ENCODE data around the gene ENTPD8. TPM values are rescaled to one million over a fixed set of nuclear protein-coding genes. Genes with fewer than 3 reads are reported as not detected.

Gene ENTPD8
- total RNA-seq, 2 experiments from 2014 or later, result not detected

DNA sequence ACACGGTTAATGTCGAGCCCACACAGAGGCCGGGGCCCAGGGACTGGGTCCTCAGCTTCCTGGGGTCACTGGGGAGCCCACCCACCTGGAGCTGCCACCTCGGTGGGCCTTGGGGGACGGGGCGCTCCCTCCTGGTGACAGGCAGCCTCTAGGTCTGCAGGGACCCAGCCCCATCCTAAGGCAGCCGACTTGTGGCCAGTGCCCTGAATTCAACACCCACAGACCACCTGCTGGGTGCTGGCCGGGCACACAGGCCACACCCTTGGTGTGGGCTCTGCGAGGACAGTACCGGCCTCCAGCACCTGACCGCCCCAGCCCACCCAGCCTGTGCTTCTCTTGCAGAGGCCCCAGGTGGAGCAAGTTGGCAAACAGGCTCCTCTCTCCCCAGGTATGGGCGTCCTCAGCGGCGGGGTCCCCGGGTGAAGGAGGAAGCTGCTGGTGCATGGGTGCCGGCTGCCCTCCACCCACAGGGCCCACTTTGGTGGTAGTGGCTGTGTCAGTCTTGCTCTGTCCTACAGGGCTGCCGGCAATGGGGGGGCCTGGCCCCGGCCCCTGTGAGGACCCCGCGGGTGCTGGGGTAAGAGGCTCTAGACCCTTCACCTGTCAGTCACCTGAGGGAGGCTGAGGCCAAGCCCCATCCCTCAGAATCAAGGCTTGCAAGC, 8.3 kb downstream of the ENTPD8 start:
- Histone ChIP-seq H3K4me1 (ENCODE audit: insufficient read depth, low read length, poor library complexity, severe bottlenecking) (peaks cover 18% of the 10 kb centered on the region), H3K27ac (ENCODE audit: low read depth, low read length, poor library complexity, severe bottlenecking) (no peak overlapping the region), H3K9me2 (ENCODE audit: insufficient read depth, low read length) (no peaks in the 10 kb centered on the region), H2AFZ (ENCODE audit: low read length) (no peak overlapping the region), H3K4me3 (ENCODE audit: low read depth, low read length, poor library complexity, severe bottlenecking) (no peak overlapping the region), H3K9me3 (ENCODE audit: low read length) (no peaks in the 10 kb centered on the region), H3K36me3 (ENCODE audit: insufficient read depth, low read length) (no peaks in the 10 kb centered on the region), H3K4me2 (ENCODE audit: low read length) (no peak overlapping the region), H3K79me2 (ENCODE audit: insufficient read depth, low read depth, low read length) (no peaks in the 10 kb centered on the region), H4K20me1 (ENCODE audit: insufficient read depth, low read length) (no peaks in the 10 kb centered on the region; the same call in 1 of the 2 replicates)
- CTCF ChIA-PET (ENCODE audit: unreplicated experiment), result no interaction called here
- intact Hi-C loops (cut with micrococcal nuclease; ENCODE audit: unreplicated experiment), result no loop called here
- POLR2A ChIA-PET, result interaction anchor here (0.6 kb wide), 1 partner anchor 226 kb away, joined by 5 read pairs; no protein-coding TSS in a partner anchor
- BruUV-seq (replicated peaks), result no TSS peak
- TF ChIP-seq, protein P1, sequence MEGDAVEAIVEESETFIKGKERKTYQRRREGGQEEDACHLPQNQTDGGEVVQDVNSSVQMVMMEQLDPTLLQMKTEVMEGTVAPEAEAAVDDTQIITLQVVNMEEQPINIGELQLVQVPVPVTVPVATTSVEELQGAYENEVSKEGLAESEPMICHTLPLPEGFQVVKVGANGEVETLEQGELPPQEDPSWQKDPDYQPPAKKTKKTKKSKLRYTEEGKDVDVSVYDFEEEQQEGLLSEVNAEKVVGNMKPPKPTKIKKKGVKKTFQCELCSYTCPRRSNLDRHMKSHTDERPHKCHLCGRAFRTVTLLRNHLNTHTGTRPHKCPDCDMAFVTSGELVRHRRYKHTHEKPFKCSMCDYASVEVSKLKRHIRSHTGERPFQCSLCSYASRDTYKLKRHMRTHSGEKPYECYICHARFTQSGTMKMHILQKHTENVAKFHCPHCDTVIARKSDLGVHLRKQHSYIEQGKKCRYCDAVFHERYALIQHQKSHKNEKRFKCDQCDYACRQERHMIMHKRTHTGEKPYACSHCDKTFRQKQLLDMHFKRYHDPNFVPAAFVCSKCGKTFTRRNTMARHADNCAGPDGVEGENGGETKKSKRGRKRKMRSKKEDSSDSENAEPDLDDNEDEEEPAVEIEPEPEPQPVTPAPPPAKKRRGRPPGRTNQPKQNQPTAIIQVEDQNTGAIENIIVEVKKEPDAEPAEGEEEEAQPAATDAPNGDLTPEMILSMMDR (conservative IDR thresholded peaks at IDR 0.05; ENCODE audit: low read length), result no peak
- TF ChIP-seq EZH2phosphoT487 (IDR thresholded peaks at IDR 0.05; ENCODE audit: borderline replicate concordance, low read depth, low read length), result no peak
- no peak for DNase-seq (ENCODE audit: low spot score)

DNA sequence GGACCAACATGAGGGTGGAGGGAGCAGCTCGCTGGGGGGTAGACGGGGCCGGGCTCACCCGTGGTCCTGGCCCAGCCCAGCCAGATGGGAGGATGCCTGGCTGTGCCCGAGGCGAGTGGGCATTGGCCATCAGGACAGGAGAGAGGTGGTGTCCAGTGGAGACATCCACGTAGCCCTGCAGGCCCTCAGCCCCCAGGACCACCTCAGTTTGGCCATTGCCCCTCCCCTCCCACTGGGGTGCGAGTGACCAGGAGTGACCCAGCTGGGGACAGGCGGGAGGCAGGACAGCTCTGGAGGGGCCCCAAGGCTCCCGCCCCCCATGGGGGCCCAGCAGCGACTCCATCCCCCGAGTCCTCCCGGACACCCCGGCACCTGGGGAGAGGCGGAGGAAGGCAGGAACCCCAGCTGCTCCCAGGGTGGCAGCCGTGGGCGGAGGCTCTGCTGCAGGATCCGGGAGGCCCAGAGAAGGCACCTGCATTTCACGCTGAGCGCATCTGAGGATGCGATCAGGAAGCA, 9.7 kb downstream of the ENTPD8 start:
- no peak overlapping the region for H3K4me3 ChIP-seq (ENCODE audit: low read depth, low read length, poor library complexity, severe bottlenecking)
- intact Hi-C loops (cut with micrococcal nuclease; ENCODE audit: unreplicated experiment), result no loop called here
- TF ChIP-seq EZH2phosphoT487 (IDR thresholded peaks at IDR 0.05; ENCODE audit: borderline replicate concordance, low read depth, low read length), result no peak
- TF ChIP-seq, protein P1 (conservative IDR thresholded peaks at IDR 0.05; ENCODE audit: low read length), result no peak
- H3K27ac ChIP-seq (ENCODE audit: low read depth, low read length, poor library complexity, severe bottlenecking), result no peak overlapping the region
- ChIA-PET POLR2A (interaction anchor here (0.5 to 0.6 kb wide), 2 partner anchors 9 to 12 kb away, joined by 3 read pairs; no protein-coding TSS in a partner anchor), CTCF (ENCODE audit: unreplicated experiment) (no interaction called here)
- H3K4me2 ChIP-seq (ENCODE audit: low read length), result no peak overlapping the region
- H3K36me3 ChIP-seq (ENCODE audit: insufficient read depth, low read length), result no peaks in the 10 kb centered on the region
- no peak for DNase-seq (ENCODE audit: low spot score)
- no peak overlapping the region for H2AFZ ChIP-seq (ENCODE audit: low read length)
- no peaks in the 10 kb centered on the region for H3K79me2 ChIP-seq (ENCODE audit: insufficient read depth, low read depth, low read length)
- H4K20me1 ChIP-seq (ENCODE audit: insufficient read depth, low read length), result no peaks in the 10 kb centered on the region
- H3K9me2 ChIP-seq (ENCODE audit: insufficient read depth, low read length), result no peaks in the 10 kb centered on the region
- no peaks in the 10 kb centered on the region for H3K9me3 ChIP-seq (ENCODE audit: low read length)
- peaks cover 18% of the 10 kb centered on the region for H3K4me1 ChIP-seq (ENCODE audit: insufficient read depth, low read length, poor library complexity, severe bottlenecking)
- no TSS peak for BruUV-seq (replicated peaks)
